GM10266 (cell line): ENCODE measurements around the gene DST.

Experiments used
- DNase-seq: peaks from one replicate; pipeline ENCODE4 v3.0.0; 2012; ENCODE audit errors: extremely low spot score
- CTCF ChIP-seq: IDR thresholded peaks from 2 replicates; pipeline ENCODE4 v1.5.1; 2012; ENCODE audit warnings: mild to moderate bottlenecking, low read depth; ENCODE audit not compliant: control insufficient read depth, insufficient read depth; ENCODE audit errors: missing control alignments

The DST gene

DNA sequence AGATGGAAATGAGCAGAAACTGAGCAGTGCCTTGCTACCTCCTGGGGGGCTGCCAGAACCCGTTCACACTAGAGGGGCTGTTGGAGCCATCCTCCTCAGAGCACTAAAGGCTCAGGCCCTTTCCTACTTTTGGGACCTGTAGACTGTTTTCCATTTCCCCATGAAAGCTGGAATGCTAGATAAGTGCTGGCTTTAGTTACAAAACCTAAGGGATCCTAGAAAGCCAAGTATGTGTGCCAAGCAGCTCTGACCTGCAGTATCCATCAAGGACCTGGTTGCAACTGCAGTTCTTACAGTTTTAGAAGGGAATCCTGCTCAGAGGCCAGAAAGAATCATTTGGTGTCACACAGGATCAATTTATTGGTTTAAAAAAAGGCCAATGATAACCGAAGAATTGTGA is 218.6 kb downstream of the DST start:
- no peak for TF ChIP-seq CTCF
- DNase-seq, result no peak

- TF ChIP-seq CTCF, result no peak
- no peak for DNase-seq
Measured at GRCh38 chr6:56420296-56420695, 222.4 kb downstream of the DST start.

DNA sequence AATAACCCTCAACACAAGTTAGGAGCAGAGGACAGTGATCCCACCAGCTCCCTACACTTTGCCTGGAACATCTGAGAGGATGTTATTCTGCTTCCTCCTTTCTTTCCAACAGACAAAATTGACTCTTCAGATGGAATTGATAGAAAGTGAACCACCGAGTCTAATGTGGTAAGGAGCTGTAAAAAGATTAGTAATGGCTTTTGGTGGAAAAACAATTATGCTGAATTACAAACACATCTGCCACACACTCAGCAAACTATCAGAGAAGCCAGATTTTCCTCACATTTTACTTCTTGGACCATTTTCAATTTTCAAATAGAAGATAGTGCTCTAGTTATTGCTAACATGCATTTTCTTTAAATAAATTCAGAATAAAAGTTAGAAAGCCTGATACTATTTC is 223.5 kb downstream of the DST start:
- TF ChIP-seq CTCF, result no peak
- DNase-seq, result no peak

GRCh38 chr6:56417823-56418222 is 224.9 kb downstream of the DST start:
- TF ChIP-seq CTCF, result no peak
- DNase-seq, result no peak

- no peak for TF ChIP-seq CTCF
Measured at GRCh38 chr6:56416247-56416646, 226.4 kb downstream of the DST start.

DNA sequence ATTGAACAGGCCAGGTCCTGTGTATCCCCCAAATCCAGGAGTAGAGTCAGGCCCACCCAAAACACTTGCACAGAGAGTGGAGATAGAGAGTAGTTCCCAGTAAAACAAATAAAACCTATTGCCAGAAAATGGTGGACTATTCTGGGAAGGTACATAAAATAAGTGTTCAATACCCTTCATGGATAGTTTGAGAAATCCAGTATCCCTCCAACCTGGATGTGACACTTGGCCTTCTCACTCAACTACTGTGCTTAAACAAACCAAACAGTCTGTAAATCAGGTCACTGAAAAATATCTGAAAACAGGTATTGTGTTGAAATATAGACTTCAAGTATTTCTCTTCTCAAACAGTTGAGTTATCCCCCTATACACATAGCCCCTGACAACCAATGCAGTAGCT is 233.7 kb downstream of the DST start:
- TF ChIP-seq CTCF, result no peak
- DNase-seq, result no peak

More at GRCh38 chr6:56416247-56416646, 226.4 kb downstream of the DST start:
- DNase-seq, result no peak
